ENCODE data around the gene DPP9. TPM values are rescaled to one million over a fixed set of nuclear protein-coding genes. Genes with fewer than 3 reads are reported as not detected.

Gene DPP9
- total RNA-seq, 3 donors from 2014 or later, result 112 to 126 (median 120) TPM

DNA sequence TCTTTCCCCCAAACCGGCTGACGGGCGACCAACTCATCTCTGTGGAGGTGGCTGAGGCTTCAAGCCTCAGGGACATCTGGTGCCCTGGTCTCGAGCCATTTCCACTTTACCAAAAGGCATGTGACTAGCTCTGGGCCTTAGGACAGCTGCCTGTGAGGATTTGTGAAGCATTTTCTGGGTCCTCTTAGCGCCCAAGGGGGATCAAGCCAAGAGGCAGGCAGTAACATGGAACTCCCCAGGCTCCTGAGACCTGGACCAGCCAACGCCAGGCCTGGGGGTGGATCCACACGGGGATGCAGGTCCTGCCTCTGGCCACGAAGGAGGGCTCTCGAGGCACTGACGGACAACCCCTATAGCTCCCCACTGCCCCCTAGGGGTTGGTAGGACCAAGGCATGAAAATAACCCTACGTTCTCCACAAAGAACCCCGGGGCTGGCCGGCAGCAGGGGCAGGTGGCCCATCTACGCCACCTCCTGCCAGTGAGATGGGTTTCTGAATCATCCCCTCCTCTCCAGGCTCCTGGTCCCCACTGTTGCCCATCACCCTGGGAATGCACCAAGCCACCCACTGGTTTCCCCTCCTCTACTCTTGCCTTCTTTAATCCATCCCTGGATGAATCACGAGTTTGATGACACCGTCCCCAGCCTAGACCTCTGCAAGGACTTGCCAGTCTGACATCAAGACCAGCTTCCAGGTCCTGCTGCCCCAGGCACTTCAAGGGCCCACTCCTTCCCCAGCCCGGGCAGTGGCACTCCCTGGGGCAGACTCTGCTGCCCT lies 46.5 kb downstream of the DPP9 start:
- Mint-ChIP-seq H3K9me3 (no peaks in the 10 kb centered on the region), H3K4me3 (no peak overlapping the region), H3K27me3 (ENCODE audit: low read depth) (no peaks in the 10 kb centered on the region), H3K4me1 (ENCODE audit: low read depth) (no peaks in the 10 kb centered on the region), H3K36me3 (ENCODE audit: insufficient read depth) (peaks cover 10% of the 10 kb centered on the region)
- ATAC-seq, result peak in 1 of 2 donors; percentile 20
- DNase-seq, result no peak

DNA sequence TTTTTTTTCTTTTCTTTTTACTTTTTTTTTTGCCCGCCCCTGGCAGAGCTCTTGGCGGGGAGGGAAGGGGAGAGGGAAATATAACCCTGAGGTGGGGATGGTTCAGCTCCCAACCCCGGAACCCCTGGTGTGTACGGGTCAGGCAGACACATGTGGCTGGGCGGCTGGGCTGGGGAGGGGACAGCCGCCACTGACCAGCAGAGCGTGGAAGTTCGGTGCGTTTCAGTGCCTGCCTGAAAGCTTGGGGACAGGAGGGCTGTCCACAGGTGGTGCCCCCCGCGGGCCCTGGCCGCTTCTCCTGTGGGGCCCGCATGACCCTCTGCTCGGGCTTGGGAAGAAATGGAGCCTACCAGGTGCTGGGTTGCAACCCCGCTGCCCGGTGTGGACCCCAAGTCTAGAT lies 48.3 kb downstream of the DPP9 start:
- no peaks in the 10 kb centered on the region for H3K9me3 Mint-ChIP-seq
- H3K4me1 Mint-ChIP-seq (ENCODE audit: low read depth), result no peaks in the 10 kb centered on the region
- H3K27me3 Mint-ChIP-seq (ENCODE audit: low read depth), result no peaks in the 10 kb centered on the region
- DNase-seq (no peak), ATAC-seq (no peak)
- no peak overlapping the region for H3K4me3 Mint-ChIP-seq
- H3K36me3 Mint-ChIP-seq (ENCODE audit: insufficient read depth), result peaks cover 8% of the 10 kb centered on the region

- DNase-seq, result no peak
- ATAC-seq, result no peak
- Mint-ChIP-seq H3K4me3 (no peak overlapping the region), H3K27me3 (ENCODE audit: low read depth) (no peaks in the 10 kb centered on the region), H3K4me1 (ENCODE audit: low read depth) (peaks cover 9% of the 10 kb centered on the region), H3K9me3 (no peaks in the 10 kb centered on the region), H3K36me3 (ENCODE audit: insufficient read depth) (peaks cover 8% of the 10 kb centered on the region)
Observed at GRCh38 chr19:4673726-4674125, 49.9 kb downstream of the DPP9 start.

GRCh38 chr19:4673216-4673615 lies 50.4 kb downstream of the DPP9 start:
- no peak for DNase-seq
- no peak overlapping the region for H3K4me3 Mint-ChIP-seq
- H3K4me1 Mint-ChIP-seq (ENCODE audit: low read depth), result peaks cover 13% of the 10 kb centered on the region
- no peaks in the 10 kb centered on the region for H3K9me3 Mint-ChIP-seq
- H3K27me3 Mint-ChIP-seq (ENCODE audit: low read depth), result no peaks in the 10 kb centered on the region
- peaks cover 10% of the 10 kb centered on the region for H3K36me3 Mint-ChIP-seq (ENCODE audit: insufficient read depth)
- no peak for ATAC-seq

DNA sequence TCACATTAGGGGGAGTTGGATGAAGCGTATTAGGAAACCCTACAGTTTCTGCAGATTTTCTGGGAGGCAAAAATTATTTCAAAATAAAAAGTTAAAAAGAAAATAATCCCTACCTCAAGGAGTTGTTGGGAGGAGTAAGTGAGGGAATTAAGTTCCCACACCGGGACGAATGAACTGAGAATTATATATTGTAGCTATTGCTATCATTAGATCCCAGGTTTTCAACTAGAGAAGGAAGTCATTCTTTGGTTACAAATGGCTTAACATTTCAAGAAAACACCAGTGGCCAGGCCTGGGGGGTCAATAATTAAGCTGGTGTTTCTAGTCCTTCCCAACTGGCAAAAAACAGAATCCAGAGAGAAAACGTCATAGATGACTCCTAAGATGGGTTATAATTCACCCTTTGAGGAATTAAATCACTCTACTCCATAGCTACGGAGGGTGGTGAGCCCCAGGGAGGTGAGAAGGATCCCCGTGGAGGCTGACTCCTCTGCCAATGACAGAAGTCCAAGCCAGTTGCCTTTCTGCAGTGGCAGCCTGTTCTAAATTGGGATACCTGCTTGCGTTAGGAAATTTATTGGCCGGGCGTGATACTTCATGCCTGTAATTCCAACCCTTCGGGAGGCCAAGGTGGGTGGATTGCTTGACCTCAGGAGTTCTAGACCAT lies 52.3 kb downstream of the DPP9 start:
- H3K36me3 Mint-ChIP-seq (ENCODE audit: insufficient read depth), result peaks cover 7% of the 10 kb centered on the region
- peak overlapping the region; percentile 63 for H3K4me3 Mint-ChIP-seq
- DNase-seq (no peak), ATAC-seq (no peak)
- peaks cover 17% of the 10 kb centered on the region for H3K4me1 Mint-ChIP-seq (ENCODE audit: low read depth)
- no peaks in the 10 kb centered on the region for H3K9me3 Mint-ChIP-seq
- no peaks in the 10 kb centered on the region for H3K27me3 Mint-ChIP-seq (ENCODE audit: low read depth)

GRCh38 chr19:4669723-4670480 lies 53.7 kb downstream of the DPP9 start, which contains the start of gene MYDGF:
Gene MYDGF, minus strand, starts transcription at chr19:4670342. Its CDS starts 8 bp downstream, at chr19:4670334.
- DNase-seq, result peak; percentile 90
- peak within 1 kb of the TSS; percentile 89 for H3K4me3 Mint-ChIP-seq
- peaks cover 17% of the 10 kb centered on the region for H3K4me1 Mint-ChIP-seq (ENCODE audit: low read depth)
- peaks cover 7% of the 10 kb centered on the region for H3K36me3 Mint-ChIP-seq (ENCODE audit: insufficient read depth)
- no peaks in the 10 kb centered on the region for H3K9me3 Mint-ChIP-seq
- ATAC-seq, result peak; percentile 99
- no peaks in the 10 kb centered on the region for H3K27me3 Mint-ChIP-seq (ENCODE audit: low read depth)

GRCh38 chr19:4664642-4665041 lies 59.0 kb downstream of the DPP9 start:
- no peak for ATAC-seq
- Mint-ChIP-seq H3K27me3 (ENCODE audit: low read depth) (no peaks in the 10 kb centered on the region), H3K9me3 (no peaks in the 10 kb centered on the region), H3K4me1 (ENCODE audit: low read depth) (peaks cover 17% of the 10 kb centered on the region), H3K36me3 (ENCODE audit: insufficient read depth) (peaks cover 17% of the 10 kb centered on the region), H3K4me3 (no peak overlapping the region)
- no peak for DNase-seq

DNA sequence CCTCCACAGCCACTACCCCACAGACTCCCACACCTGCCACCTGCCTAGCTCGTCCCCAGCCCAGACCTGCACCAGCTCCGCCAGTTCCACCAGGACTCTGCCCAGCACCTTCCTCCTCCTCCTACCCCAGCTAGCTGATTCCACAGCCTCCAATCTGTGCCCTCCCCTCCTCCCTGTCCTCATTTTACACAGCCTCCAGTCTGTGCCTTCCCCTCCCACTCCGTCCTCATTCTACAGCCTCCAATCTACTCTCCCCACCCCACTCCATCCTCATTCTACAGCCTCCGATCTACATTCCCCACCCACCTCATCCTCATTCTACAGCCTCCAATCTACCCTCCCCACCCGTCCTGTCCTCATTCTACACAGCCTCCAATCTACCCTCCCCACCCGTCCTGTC lies 60.8 kb downstream of the DPP9 start:
- Mint-ChIP-seq H3K4me3 (no peak overlapping the region), H3K27me3 (ENCODE audit: low read depth) (no peaks in the 10 kb centered on the region), H3K4me1 (ENCODE audit: low read depth) (peaks cover 2% of the 10 kb centered on the region), H3K36me3 (ENCODE audit: insufficient read depth) (peaks cover 17% of the 10 kb centered on the region), H3K9me3 (no peaks in the 10 kb centered on the region)
- DNase-seq (no peak), ATAC-seq (no peak)

DNA sequence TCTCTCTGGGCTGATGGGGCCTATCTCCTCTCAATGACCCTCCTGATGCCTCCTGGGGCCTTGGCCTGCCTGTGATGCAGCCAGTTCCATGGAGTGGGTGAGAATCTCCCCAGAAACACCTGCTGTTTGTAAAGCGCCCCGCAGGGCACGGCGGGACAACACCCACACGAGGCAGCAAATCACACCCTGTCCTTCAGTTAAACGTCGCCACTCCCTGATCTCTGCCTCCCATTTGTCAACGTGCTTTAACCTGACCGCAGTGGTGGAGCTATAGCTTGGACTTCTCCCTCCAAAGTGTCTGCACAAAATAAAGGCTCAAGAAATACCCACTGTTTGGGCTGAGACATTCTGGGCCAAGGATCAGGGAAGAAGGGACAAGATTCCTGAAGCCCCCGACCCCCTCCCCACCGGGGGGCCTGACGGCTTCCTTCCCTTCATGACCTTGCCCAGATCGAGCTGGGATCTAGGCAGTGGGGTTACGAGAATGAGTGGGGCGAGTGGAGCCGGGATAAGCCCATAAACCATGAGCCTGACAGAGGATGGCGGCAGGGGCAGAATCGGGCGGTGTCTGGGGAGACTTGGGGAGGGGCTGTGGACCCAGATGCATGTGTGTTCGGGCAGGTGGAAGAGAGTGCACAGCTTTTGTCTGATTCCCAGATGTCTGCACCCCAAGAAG lies 61.5 kb downstream of the DPP9 start:
- no peak for ATAC-seq
- H3K27me3 Mint-ChIP-seq (ENCODE audit: low read depth), result no peaks in the 10 kb centered on the region
- H3K4me1 Mint-ChIP-seq (ENCODE audit: low read depth), result no peaks in the 10 kb centered on the region
- DNase-seq, result no peak
- no peaks in the 10 kb centered on the region for H3K9me3 Mint-ChIP-seq
- H3K36me3 Mint-ChIP-seq (ENCODE audit: insufficient read depth), result peaks cover 17% of the 10 kb centered on the region
- no peak overlapping the region for H3K4me3 Mint-ChIP-seq

GRCh38 chr19:4660993-4661392 lies 62.6 kb downstream of the DPP9 start:
- no peaks in the 10 kb centered on the region for H3K9me3 Mint-ChIP-seq
- no peaks in the 10 kb centered on the region for H3K27me3 Mint-ChIP-seq (ENCODE audit: low read depth)
- H3K36me3 Mint-ChIP-seq (ENCODE audit: insufficient read depth), result peaks cover 17% of the 10 kb centered on the region
- no peak overlapping the region for H3K4me3 Mint-ChIP-seq
- no peak for DNase-seq
- ATAC-seq, result no peak
- no peaks in the 10 kb centered on the region for H3K4me1 Mint-ChIP-seq (ENCODE audit: low read depth)

- H3K9me3 Mint-ChIP-seq, result no peaks in the 10 kb centered on the region
- DNase-seq, result no peak
- H3K4me1 Mint-ChIP-seq (ENCODE audit: low read depth), result no peaks in the 10 kb centered on the region
- ATAC-seq, result peak in 1 of 2 donors; percentile 28
- H3K36me3 Mint-ChIP-seq (ENCODE audit: insufficient read depth), result peaks cover 17% of the 10 kb centered on the region
- no peaks in the 10 kb centered on the region for H3K27me3 Mint-ChIP-seq (ENCODE audit: low read depth)
- H3K4me3 Mint-ChIP-seq, result no peak overlapping the region
Observed at GRCh38 chr19:4660181-4660791, 63.4 kb downstream of the DPP9 start.

- H3K27me3 Mint-ChIP-seq (ENCODE audit: low read depth), result no peaks in the 10 kb centered on the region
- H3K36me3 Mint-ChIP-seq (ENCODE audit: insufficient read depth), result peaks cover 27% of the 10 kb centered on the region
- H3K9me3 Mint-ChIP-seq, result no peaks in the 10 kb centered on the region
- ATAC-seq, result no peak
- no peaks in the 10 kb centered on the region for H3K4me1 Mint-ChIP-seq (ENCODE audit: low read depth)
- H3K4me3 Mint-ChIP-seq, result no peak overlapping the region
- DNase-seq, result no peak
Observed at GRCh38 chr19:4657835-4658234, 65.8 kb downstream of the DPP9 start.

DNA sequence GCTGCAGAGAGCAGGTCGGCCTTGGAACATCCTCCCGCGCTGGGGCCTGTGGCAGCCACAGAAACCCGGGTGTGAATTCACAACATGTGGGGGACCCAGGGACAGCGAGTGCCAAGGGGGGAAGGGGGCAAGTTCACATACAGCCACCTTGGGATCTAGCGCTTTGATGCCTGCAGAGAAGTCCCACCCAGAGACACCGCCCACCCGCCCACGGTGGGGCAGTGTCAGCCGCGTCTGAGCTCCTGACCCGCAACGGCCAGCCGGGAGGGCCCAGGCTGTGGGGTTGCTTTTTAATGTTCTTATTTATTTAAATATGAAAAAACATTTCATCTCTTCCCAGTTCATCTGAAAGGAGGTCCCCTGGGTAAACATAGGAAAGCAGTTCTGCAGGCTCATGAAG lies 66.4 kb downstream of the DPP9 start:
- Mint-ChIP-seq H3K9me3 (no peaks in the 10 kb centered on the region), H3K27me3 (ENCODE audit: low read depth) (no peaks in the 10 kb centered on the region), H3K36me3 (ENCODE audit: insufficient read depth) (peaks cover 25% of the 10 kb centered on the region), H3K4me3 (no peak overlapping the region), H3K4me1 (ENCODE audit: low read depth) (no peaks in the 10 kb centered on the region)
- ATAC-seq (no peak), DNase-seq (no peak)

DNA sequence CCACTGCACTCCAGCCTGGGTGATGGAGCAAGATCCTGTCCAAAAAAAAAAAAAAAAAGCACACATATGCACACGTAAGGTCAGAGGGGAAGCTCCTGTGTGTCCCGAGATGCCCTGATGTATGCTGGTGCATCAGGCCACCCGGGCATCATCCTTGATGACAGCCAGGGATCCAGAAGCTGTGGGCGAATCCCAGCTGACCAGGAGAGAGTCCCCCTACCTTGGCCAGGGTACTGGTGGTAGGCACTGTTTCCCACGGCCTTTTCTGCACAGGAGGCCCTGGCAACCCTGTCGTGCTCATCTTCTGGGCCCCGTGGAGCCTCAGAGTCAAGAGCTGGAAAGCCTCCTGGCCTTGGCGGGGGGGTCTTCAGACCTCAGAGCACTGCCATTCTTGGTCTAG lies 67.5 kb downstream of the DPP9 start:
- H3K4me3 Mint-ChIP-seq, result no peak overlapping the region
- DNase-seq (no peak), ATAC-seq (no peak)
- H3K27me3 Mint-ChIP-seq (ENCODE audit: low read depth), result no peaks in the 10 kb centered on the region
- no peaks in the 10 kb centered on the region for H3K9me3 Mint-ChIP-seq
- H3K4me1 Mint-ChIP-seq (ENCODE audit: low read depth), result no peaks in the 10 kb centered on the region
- H3K36me3 Mint-ChIP-seq (ENCODE audit: insufficient read depth), result peaks cover 19% of the 10 kb centered on the region
